IPS-NIHi7 (cell line): ENCODE measurements around the gene FER.
A peak's percentile ranks its signal among the peaks of the same experiment; 100 is the strongest.
"Not testable (repeated sequence)": the region's sequence is repeated elsewhere in the genome, so short reads cannot be mapped to it uniquely, and the experiment has no call there.

ENCODE experiments used
- DNase-seq: peaks from one replicate; pipeline ENCODE4 v3.0.0; 2012; ENCODE audit warnings: mixed read lengths; ENCODE audit errors: extremely low spot score

The FER gene

DNA sequence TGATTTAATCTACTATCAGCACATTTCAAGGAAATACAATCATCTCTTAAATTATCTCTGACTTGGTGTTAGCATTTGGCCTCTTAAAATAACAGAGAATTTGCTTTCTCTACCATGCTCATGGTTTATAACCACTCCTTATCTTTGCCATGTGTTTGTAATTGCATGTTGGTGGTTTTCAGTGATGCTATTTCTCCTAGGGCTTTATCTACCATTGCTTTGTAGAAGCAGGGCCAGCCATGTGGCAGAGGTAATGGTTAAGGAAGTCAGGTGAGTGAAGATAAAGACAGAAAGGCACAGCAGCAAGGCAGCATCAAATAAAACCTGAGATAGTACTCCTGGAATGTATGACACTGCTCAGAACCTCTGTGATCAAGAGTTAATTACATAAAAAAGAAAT is 206.2 kb downstream of the FER start:
- no peak for DNase-seq

DNA sequence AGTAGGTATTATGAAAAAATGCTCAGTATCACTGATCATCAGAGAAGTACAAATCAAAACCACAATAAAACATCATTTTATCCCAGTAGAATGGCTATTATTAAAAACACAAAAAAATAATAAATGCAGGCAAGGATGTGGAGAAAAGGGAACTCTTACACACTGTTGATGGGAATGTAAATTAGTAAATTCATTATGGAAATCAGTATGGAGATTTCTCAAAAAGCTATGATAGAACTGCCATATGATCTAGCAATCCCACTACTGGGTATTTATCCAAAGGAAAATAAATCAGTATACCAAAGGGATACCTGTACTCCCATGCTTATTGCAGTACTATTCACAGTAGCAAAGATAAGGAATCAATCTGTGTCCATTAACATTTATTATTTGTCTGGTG is 209.6 kb downstream of the FER start:
- no peak for DNase-seq

DNA sequence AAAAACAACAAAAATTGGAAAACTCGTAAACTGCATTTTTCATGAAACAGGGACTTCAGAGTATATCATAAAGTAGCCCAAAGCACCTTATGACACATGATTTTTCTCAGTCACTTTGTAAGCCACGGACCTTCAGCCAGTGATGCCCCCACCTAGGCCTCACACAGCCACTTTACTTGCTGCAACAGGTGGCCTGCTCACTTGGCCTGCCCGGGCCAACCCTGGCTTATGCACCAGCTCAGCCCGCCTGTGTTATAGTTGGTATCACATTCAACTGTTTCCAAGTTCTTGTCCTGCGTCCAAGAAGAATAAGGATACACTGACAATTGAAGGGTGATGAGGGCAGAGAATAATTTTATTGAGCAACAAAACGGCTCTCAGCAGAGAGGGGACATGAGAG is 219.2 kb downstream of the FER start:
- DNase-seq, result no peak

DNA sequence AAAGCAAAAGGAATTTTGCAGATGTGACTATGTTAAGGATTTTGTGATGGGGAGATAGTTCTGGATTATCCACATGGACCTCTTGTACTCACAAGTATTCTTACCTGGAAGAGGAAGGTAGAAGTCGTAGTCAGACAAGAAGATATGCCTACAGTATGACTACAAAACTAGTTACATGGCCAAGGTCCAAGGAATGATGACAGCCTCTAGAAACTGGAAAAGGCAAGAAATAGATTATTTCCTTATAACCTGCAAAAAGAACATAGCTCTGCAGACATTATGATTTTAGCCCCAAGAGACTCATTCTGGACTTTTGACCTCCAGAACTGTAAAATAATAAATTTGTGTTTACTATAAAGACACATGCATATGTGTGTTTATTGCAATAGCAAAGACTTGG is 226.9 kb downstream of the FER start:
- no peak for DNase-seq

DNA sequence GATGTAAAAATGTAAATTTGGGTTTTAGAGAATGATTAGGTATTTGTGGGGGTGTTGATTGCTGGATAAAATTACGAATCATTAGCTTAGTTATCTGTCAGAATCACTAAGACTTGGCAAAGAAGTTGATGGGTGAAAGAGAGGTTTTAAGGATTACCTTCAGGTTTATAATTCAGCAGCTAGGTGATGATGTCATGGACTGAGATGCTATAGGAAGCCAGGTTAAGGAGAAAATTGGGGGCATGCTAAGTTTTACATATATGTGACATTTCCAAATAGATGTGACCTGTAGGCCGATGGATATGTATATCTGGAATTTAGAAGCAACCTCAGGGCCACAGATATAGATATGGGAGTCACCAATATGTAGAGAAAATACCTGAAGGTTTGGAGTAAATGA is 228.0 kb downstream of the FER start:
- no peak for DNase-seq

DNA sequence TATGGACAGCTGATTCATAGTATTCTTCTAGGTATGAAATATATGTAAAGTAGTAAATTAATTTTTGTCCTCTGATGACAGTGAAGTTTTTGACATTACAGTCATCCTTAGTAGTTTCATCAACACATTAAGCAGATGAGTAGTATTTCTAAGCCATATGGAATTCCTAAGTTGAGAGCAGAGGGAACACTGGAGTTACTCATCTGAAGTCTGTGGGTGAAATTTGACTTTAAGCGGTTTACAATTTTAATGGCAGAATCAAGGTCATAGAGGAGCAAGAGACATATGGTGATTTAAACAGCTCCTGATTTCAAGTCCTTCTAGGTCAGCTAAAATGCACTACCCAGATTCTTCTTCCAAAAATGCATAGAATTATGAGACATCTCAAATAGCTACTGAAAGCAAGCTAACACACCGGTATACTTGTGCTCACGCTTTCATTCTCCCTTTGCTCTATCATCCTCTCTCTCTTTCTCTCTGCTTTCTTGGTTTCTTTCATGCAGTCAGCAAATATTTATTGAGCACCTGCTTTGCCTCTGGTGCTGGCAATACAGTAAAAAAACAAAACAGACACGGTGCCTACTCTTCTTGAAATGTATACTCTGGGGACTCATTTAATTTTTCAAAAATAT is 235.9 kb downstream of the FER start:
- no peak for DNase-seq

DNA sequence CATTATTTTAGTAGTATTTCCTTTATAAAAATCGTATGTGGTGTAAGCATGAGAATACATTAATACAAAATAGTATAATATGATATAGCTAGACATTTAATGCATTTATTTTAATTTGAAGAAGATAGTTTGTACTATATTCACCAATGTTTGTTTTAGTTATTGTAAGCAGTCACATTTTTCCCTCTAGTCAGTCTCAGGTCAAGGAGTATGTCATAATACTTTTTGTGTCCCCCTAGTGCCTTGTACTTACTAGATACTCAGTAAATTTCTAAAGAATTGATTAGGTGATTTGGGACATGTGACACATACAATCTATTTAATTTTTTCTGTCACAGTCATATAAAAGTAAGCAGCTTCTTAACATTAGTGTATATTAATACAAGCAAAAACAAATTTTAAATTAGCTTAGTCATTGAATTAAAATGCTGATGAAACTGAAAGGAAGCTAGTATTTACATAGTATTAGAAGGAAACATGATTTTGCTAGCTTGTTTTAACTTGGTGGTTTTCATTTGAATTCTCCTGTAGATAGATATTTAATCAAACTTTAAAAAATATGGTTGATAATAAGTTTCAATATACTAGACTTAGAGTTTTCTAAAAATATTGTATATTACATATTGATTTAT is 242.2 kb downstream of the FER start:
- no peak for DNase-seq

DNA sequence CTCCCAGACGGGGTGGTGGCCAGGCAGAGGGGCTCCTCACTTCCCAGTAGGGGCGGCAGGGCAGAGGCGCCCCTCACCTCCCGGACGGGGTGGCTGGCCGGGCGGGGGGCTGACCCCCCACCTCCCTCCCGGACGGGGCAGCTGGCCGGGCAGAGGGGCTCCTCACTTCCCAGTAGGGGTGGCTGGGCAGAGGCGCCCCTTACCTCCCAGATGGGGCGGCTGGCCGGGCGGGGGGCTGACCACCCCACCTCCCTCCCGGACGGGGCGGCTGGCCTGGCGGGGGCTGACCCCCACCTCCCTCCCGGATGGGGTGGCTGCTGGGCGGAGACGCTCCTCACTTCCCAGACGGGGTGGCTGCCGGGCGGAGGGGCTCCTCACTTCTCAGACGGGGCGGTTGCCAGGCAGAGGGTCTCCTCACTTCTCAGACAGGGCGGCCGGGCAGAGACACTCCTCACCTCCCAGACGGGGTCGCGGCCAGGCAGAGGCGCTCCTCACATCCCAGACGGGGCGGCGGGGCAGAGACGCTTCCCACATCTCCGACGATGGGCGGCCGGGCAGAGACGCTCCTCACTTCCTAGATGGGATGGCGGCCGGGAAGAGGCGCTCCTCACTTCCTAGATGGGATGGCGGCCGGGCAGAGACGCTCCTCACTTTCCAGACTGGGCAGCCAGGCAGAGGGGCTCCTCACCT is 244.8 kb downstream of the FER start:
- not testable (repeated sequence) for DNase-seq

DNA sequence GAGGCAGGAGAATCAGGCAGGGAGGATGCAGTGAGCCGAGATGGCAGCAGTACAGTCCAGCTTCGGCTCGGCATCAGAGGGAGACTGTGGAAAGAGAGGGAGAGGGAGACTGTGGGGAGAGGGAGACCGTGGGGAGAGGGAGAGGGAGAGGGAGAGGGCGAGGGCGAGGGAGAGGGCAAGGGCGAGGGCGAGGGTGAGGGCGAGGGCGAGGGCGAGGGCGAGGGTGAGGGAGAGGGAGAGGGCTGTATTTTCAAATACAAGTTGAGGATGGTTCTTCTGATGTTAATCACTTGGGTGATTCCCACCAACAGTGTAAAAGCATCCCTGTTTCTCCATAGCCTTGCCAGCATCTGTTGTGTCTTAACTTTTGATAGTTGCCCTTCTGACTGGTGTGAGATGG is 245.7 kb downstream of the FER start:
- not testable (repeated sequence) for DNase-seq

DNA sequence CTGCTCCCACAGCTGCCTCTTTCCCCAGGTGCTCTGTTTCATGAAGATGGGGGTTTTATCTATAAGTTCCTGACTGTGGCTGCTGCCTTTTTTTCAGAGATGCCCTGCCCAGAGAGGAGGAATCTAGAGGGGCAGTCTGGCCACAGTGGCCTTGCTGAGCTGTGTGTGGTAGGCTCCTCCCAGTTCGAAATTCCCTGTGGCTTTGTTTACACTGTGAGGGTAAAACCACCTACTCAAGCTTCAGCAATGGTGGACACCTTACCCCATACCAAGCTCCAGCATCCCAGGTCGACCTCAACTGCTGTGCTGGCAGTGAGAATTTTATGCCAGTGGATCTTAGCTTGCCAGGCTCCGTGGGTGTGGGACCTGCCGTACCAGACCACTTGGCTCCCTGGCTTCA is 250.0 kb downstream of the FER start:
- no peak for DNase-seq

DNA sequence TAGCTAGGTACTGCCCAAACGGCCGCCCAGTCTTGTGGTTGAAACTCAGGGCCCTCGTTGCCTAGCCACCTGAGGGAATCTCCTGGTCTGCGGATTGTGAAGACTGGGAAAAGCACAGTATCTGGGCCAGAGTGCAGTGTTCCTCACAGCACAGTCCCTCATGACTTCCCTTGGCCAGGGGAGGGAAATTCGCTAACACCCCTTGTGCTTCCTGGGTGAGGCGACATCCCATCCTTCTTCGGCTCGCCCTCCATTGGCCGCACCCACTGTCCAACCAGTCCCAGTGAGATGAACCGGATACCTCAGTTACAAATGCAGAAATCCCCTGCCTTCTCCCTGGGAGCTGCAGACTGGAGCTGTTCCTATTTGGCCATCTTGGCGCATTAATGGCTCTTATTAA is 250.5 kb downstream of the FER start:
- DNase-seq, result no peak

DNA sequence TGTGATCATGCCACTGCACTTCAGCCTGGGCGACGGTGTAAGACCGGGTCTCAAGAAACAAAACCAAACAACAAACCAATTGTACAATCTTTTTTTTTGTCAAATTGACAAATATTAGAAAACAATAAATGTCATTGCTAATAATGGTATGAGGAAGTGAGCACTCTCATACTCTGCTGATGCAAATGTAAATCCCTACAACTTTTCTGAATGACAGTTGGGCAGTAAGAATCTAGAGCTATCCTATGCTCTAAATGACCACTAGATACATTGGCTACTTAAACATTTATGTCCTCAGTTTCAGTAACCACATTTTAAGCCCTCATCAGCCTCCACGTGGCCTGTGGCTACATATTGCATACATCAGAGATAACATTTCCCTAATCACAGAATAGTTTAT is 256.2 kb downstream of the FER start:
- DNase-seq, result no peak

DNA sequence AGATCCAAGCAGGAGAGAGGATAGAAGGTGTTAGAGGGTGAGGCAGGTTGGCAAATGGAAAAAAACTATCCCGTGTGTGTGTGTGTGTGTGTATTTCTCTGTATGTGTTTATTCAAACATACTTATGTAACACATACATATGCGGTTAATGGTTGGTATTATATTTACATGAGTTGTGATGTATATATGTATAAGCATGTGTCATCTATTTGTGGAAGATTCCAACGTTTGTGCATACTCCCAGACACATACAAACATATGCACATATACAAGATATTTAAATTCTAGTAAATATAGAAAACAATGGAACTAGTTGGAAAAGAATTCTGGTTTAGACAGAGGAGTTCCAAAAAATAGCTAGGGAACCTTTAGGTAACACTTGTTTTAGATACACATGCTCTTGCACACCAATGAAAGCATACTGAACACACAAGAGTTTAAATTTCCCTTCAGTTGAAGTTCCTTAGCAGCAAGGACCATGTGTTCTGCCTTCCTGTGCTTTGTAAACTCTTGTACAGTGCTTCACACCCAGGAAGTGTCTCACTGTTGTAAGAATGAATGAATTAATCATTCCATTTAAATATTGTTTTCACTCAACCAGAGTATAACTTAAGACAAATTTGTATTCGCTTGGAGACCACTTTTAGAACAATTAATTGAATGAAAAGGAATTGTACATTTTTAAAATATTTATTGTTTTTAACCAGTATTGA is 257.8 kb downstream of the FER start:
- DNase-seq, result no peak

DNA sequence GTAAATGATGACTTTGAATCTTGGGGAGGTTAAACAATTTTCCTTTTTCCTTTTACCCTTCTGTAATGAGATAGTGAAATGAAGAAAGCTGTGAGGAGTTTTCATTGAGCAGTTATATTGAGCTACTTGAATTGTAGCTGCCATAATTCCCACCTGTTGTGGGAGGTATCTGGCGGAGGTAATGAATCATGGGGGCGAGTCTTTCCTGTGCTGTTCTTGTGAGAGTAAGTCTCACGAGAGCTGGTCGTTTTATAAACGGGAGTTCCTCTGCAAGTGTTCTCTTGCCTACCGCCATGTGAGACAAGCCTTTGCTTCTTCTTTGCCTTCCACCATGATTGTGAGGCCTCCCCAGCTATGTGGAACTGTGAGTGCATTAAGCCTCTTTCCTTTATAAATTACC is 258.4 kb downstream of the FER start:
- no peak for DNase-seq

DNA sequence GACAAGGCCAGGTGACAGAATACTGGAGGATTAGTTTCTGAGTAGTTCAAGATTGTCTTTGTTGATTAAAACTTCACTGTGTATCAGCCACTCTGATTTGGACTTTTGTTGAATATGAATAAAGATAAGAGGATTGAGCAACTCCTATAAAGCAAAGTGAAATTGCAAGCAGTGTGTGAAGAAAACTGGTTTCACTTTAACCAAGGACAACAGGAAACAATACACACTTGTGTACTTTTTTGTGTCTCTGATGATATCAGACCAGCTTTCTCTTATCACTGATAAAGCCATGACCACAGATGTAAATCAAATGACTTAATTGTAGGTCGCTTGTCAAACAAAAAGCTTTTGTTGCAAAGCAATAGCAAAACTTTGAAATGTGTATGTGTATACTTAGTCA is 268.6 kb downstream of the FER start:
- DNase-seq, result no peak

DNA sequence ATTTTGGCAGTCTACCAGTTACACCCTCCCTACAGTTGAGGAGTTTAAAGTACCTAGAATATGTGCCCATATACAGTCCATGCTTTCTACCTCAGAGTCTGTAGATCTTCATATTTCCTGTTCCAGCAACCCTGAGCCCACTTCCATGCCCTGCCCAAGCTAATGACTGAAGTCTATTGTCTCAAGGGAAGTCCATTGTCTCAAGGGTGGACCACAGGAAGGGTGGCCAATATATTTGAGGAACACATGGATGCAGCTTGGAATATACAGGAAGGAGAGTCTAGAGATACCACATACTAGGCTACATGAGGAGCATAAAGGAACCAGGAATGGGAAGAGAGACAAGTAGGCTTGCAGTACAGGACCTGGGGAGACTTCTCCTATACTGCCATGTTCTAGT is 274.4 kb downstream of the FER start:
- no peak for DNase-seq

DNA sequence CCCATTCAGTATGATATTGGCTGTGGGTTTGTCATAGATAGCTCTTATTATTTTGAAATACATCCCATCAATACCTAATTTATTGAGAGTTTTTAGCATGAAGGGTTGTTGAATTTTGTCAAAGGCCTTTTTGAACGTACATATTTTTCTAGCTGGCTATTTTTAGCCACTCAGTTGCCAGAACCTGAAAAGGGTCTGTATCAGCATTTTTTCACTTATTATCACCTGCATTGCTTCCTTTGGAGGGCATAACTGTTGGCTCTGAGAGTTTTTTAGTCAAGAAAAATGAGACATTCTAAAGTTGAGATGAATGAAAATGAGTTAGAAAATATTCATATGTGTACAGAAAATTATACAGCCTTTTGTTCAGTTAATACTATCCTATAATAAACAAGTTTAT is 278.0 kb downstream of the FER start:
- DNase-seq, result not testable (repeated sequence)

DNA sequence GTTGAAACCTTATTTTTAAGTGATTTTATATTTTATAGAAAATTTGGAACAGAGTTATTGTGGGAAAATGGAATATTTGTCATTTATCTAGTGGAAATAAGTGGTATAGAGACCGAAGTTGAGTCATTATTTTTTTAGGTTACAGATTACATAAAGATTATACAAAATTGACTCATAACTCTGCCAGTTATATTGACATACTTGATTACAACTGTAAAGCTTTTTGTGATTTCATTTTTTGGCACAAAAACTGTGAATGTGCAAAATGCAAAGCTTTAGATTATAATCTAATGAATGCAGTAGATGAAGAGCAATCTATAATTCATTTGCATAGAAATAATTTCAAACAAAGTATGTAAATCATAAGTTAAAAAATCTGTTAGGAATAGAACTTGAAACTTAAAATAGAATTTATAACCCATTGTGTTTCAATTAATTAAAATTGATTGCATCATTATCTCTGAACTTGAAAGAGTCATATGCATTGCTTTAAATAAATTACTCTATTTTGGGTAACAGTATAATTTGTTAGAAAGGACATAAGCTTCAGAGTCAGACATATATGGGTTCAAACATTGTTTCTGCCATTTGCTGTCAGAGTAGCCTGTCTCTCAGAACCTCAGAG is 280.4 kb downstream of the FER start:
- DNase-seq, result no peak

DNA sequence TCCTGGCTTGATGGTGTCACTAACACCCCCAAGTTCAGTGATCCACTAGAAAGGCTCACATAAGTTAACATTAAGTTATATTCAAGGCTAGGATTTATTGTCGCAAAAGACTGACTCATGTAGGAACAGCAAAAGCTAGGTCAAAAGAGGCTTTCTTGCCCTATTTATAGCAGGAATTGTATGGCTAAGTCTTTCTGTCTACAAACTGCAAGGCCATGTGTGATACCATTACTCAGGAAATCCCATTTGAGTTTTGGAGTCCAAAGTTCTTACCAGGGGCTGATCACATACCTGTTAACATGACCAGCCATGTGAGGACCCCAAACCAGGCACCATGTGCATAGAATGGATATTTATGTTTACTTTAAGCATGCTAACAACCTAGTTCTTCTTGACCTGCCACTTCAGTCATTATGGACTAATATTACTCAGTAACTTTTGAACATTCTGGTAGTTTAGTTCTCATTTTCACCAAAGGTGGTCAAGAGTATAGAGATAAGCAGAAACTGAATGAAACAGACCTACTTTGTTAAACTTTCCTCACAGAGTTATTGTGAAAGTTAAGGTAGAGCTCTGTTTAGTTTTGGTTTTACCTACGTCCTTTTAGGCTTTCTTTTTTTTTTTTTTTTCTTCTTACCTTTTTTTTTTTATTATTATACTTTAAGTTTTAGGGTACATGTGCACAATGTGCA is 281.1 kb downstream of the FER start:
- no peak for DNase-seq

DNA sequence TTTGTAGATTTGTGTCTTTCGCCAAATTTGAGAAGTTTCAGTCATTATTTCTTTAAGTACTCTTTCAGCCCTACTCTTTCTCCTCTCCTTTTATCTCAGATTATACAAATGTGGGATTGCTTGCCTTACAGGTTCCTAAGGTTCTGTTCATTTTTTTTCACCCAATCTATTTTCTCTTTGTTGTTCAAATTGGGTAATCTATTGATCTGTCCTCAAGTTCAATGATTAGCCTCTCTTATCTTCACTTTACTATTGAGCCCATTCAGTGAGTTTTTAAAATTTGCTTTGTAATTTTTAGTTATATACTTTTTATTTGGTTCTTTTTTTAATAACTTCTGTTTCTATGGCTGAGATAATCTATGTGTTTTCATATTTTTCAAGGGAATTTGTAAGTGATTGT is 282.1 kb downstream of the FER start:
- DNase-seq, result no peak

DNA sequence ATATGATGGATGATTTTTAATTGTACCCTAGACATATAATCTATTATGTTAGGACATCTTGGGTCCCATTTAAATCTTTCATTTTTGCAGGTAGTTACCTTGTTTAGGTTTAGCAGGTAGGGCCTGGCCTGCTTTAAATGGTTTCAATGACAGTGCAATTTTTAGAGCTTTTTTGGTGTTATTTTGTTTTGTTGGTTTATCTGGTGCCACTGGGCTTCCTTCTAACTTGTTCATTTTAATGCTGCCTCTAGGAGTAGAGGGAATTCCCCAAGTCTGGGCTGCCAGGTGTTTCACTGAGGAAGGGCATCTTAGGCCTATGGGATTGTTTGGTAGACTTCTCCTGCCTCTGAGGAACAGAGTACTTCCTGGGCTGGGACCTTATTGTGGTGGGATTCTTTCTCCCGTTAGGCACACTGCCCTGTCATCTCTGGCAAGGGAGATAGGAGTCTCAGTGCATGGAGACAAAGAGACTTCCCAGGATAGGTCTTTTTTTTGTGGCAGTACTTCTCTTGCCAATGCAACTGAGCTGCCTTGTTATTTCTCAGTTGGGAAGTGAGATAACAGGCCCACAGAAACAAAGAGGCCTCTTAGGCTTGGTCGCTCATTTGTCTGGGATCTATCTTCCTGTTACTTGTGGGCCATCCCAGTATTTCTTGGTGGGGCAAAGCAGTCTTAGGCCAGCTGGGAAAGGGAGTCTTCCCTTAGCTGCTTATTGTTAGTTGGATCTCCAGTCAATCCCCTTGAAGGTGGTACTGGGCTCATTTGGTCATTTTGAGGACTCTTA is 282.9 kb downstream of the FER start:
- DNase-seq, result peak; percentile 13
